Activated T-cell treated with anti-CD3 and anti-CD28 coated beads, Interleukin-2, amount 50 U/mL, for 24 hours (primary cell): ENCODE results near the gene SARS1.

Experiments
- DNase-seq: peaks from one replicate; pipeline ENCODE4 v3.0.0-alpha.2; 2020
- H3K27ac Mint-ChIP-seq: 2 replicates; pipeline ENCODE4 v1.8.0; 2020; ENCODE audit warnings: mild to moderate bottlenecking, mixed read lengths
- H3K27me3 Mint-ChIP-seq: 2 replicates; pipeline ENCODE4 v1.8.0; 2020; ENCODE audit warnings: mixed read lengths
- H3K36me3 Mint-ChIP-seq: 2 replicates; pipeline ENCODE4 v1.8.0; 2020; ENCODE audit warnings: low read depth, mixed read lengths
- H3K4me1 Mint-ChIP-seq: 2 replicates; pipeline ENCODE4 v1.8.0; 2020; ENCODE audit warnings: low read depth, mixed read lengths
- H3K4me3 Mint-ChIP-seq: 2 replicates; pipeline ENCODE4 v1.8.0; 2020; ENCODE audit warnings: mild to moderate bottlenecking, moderate library complexity, mixed read lengths
- H3K9me3 Mint-ChIP-seq: 2 replicates; pipeline ENCODE4 v1.8.0; 2020; ENCODE audit warnings: mixed read lengths

Gene SARS1

GRCh38 chr1:109255678-109256077, 42.0 kb downstream of the SARS1 start:
- H3K36me3 Mint-ChIP-seq, result no peaks in the 10 kb centered on the region
- DNase-seq, result no peak
- H3K4me1 Mint-ChIP-seq, result no peaks in the 10 kb centered on the region
- H3K27ac Mint-ChIP-seq, result no peak overlapping the region
- H3K27me3 Mint-ChIP-seq, result peaks cover 5% of the 10 kb centered on the region
- H3K9me3 Mint-ChIP-seq, result no peaks in the 10 kb centered on the region
- H3K4me3 Mint-ChIP-seq, result no peak overlapping the region

- Mint-ChIP-seq H3K4me3 (no peak overlapping the region), H3K36me3 (no peaks in the 10 kb centered on the region), H3K27me3 (peaks cover under 1% of the 10 kb centered on the region), H3K27ac (no peak overlapping the region), H3K9me3 (no peaks in the 10 kb centered on the region), H3K4me1 (no peaks in the 10 kb centered on the region)
- no peak for DNase-seq
Observed at GRCh38 chr1:109256085-109256484, 42.4 kb downstream of the SARS1 start.

GRCh38 chr1:109256971-109257681, 43.4 kb downstream of the SARS1 start:
- H3K4me3 Mint-ChIP-seq, result no peak overlapping the region
- H3K27ac Mint-ChIP-seq, result no peak overlapping the region
- no peaks in the 10 kb centered on the region for H3K27me3 Mint-ChIP-seq
- DNase-seq, result no peak
- H3K36me3 Mint-ChIP-seq, result no peaks in the 10 kb centered on the region
- no peaks in the 10 kb centered on the region for H3K9me3 Mint-ChIP-seq
- H3K4me1 Mint-ChIP-seq, result no peaks in the 10 kb centered on the region

- Mint-ChIP-seq H3K4me1 (no peaks in the 10 kb centered on the region), H3K4me3 (no peak overlapping the region), H3K27me3 (no peaks in the 10 kb centered on the region), H3K27ac (no peak overlapping the region), H3K36me3 (no peaks in the 10 kb centered on the region), H3K9me3 (no peaks in the 10 kb centered on the region)
- DNase-seq, result no peak
Observed at GRCh38 chr1:109257682-109258421, 44.1 kb downstream of the SARS1 start.

- no peaks in the 10 kb centered on the region for H3K27me3 Mint-ChIP-seq
- H3K4me3 Mint-ChIP-seq, result no peak overlapping the region
- DNase-seq, result no peak
- H3K27ac Mint-ChIP-seq, result no peak overlapping the region
- H3K9me3 Mint-ChIP-seq, result no peaks in the 10 kb centered on the region
- no peaks in the 10 kb centered on the region for H3K36me3 Mint-ChIP-seq
- no peaks in the 10 kb centered on the region for H3K4me1 Mint-ChIP-seq
Observed at GRCh38 chr1:109258481-109259466, 45.1 kb downstream of the SARS1 start.

GRCh38 chr1:109259674-109260557, 46.2 kb downstream of the SARS1 start:
- no peaks in the 10 kb centered on the region for H3K27me3 Mint-ChIP-seq
- DNase-seq, result no peak

GRCh38 chr1:109261006-109261405, 47.3 kb downstream of the SARS1 start:
- Mint-ChIP-seq H3K4me1 (no peaks in the 10 kb centered on the region), H3K27me3 (no peaks in the 10 kb centered on the region), H3K36me3 (no peaks in the 10 kb centered on the region), H3K9me3 (no peaks in the 10 kb centered on the region), H3K4me3 (no peak overlapping the region), H3K27ac (no peak overlapping the region)
- no peak for DNase-seq

More at GRCh38 chr1:109259674-109260557, 46.2 kb downstream of the SARS1 start:
- no peak overlapping the region for H3K27ac Mint-ChIP-seq
- H3K36me3 Mint-ChIP-seq, result no peaks in the 10 kb centered on the region
- H3K9me3 Mint-ChIP-seq, result no peaks in the 10 kb centered on the region
- no peaks in the 10 kb centered on the region for H3K4me1 Mint-ChIP-seq
- H3K4me3 Mint-ChIP-seq, result no peak overlapping the region

- H3K4me3 Mint-ChIP-seq, result no peak overlapping the region
- H3K9me3 Mint-ChIP-seq, result no peaks in the 10 kb centered on the region
- no peak for DNase-seq
- H3K4me1 Mint-ChIP-seq, result no peaks in the 10 kb centered on the region
- H3K36me3 Mint-ChIP-seq, result no peaks in the 10 kb centered on the region
- H3K27me3 Mint-ChIP-seq, result no peaks in the 10 kb centered on the region
- H3K27ac Mint-ChIP-seq, result no peak overlapping the region
Observed at GRCh38 chr1:109261578-109261977, 47.9 kb downstream of the SARS1 start.

GRCh38 chr1:109262231-109263055, 48.7 kb downstream of the SARS1 start:
- DNase-seq, result no peak
- Mint-ChIP-seq H3K4me3 (no peak overlapping the region), H3K27me3 (no peaks in the 10 kb centered on the region), H3K9me3 (no peaks in the 10 kb centered on the region), H3K27ac (no peak overlapping the region), H3K4me1 (no peaks in the 10 kb centered on the region), H3K36me3 (no peaks in the 10 kb centered on the region)

GRCh38 chr1:109263234-109263596, 49.5 kb downstream of the SARS1 start:
- no peak overlapping the region for H3K4me3 Mint-ChIP-seq
- no peak for DNase-seq
- no peaks in the 10 kb centered on the region for H3K27me3 Mint-ChIP-seq
- no peaks in the 10 kb centered on the region for H3K36me3 Mint-ChIP-seq
- peak overlapping the region; percentile 64 for H3K27ac Mint-ChIP-seq
- no peaks in the 10 kb centered on the region for H3K9me3 Mint-ChIP-seq
- H3K4me1 Mint-ChIP-seq, result no peaks in the 10 kb centered on the region

- Mint-ChIP-seq H3K4me3 (no peak overlapping the region), H3K9me3 (no peaks in the 10 kb centered on the region), H3K27ac (peak overlapping the region; percentile 64), H3K27me3 (no peaks in the 10 kb centered on the region), H3K36me3 (no peaks in the 10 kb centered on the region), H3K4me1 (no peaks in the 10 kb centered on the region)
- DNase-seq, result peak; percentile 87
Observed at GRCh38 chr1:109263597-109264378, 50.1 kb downstream of the SARS1 start.

GRCh38 chr1:109264379-109264755, 50.6 kb downstream of the SARS1 start:
- Mint-ChIP-seq H3K4me1 (no peaks in the 10 kb centered on the region), H3K36me3 (no peaks in the 10 kb centered on the region), H3K4me3 (no peak overlapping the region), H3K9me3 (no peaks in the 10 kb centered on the region), H3K27ac (no peak overlapping the region), H3K27me3 (no peaks in the 10 kb centered on the region)
- no peak for DNase-seq

- H3K36me3 Mint-ChIP-seq, result no peaks in the 10 kb centered on the region
- H3K27ac Mint-ChIP-seq, result no peak overlapping the region
- H3K4me3 Mint-ChIP-seq, result no peak overlapping the region
- no peaks in the 10 kb centered on the region for H3K27me3 Mint-ChIP-seq
- H3K9me3 Mint-ChIP-seq, result no peaks in the 10 kb centered on the region
- DNase-seq, result no peak
- H3K4me1 Mint-ChIP-seq, result no peaks in the 10 kb centered on the region
Observed at GRCh38 chr1:109265016-109265415, 51.3 kb downstream of the SARS1 start.
